HepG2 (cell line): Measurements from ENCODE around the gene BPIFB2. TPM values are rescaled to one million over a fixed set of nuclear protein-coding genes. Genes with fewer than 3 reads are reported as not detected.
A peak's percentile ranks its signal among the peaks of the same experiment; 100 is the strongest.

Experiments used
- ATAC-seq: fragments of 200-7000 bp; cut with Tn5 transposase; 3 replicates; pipeline ENCODE4 v1.9.1; 2020; ENCODE audit warnings: mild to moderate bottlenecking, moderate library complexity
- BruUV-seq: library from RNA; stranded (reverse); fragments of 400-500 nt; replicated peaks from 2 replicates; lab custom pipeline; 2021; lab: Mats Ljungman, UMichigan
- CTCF ChIA-PET: fragments of 300-600 bp; formaldehyde crosslinking; extraction: SDS; loops from one replicate; lab custom pipeline; 2021; ENCODE audit warnings: low total read pairs, inconsistent platforms, low intra/inter-chr PET ratio; lab: Yijun Ruan, JAX
- POLR2A ChIA-PET: fragments of 350-600 bp; sonication (Branson Sonifier 250); formaldehyde crosslinking; loops from one replicate; lab custom pipeline; 2020; ENCODE audit warnings: antibody characterized with exemption, inconsistent platforms; lab: Yijun Ruan, JAX
- DNase-seq: peaks from one replicate; pipeline ENCODE4 v3.0.0-alpha.2; 2015; ENCODE audit warnings: low spot score
- FAIRE-seq: peaks from 3 replicates; lab custom pipeline; 2011; peaks lifted over from hg19 to GRCh38; lab: Jason Lieb, UNC
- H2AFZ ChIP-seq: one replicate; pipeline ENCODE4 v1.6.1; 2011; ENCODE audit warnings: low read length, inconsistent platforms
- H3K27ac ChIP-seq: fragments of 300-600 bp; 3 replicates; pipeline ENCODE4 v1.8.0; 2011; ENCODE audit warnings: mixed run types, mild to moderate bottlenecking, mixed read lengths, low read length, inconsistent platforms; ENCODE audit not compliant: insufficient read depth; ENCODE audit errors: extremely low read length
- H3K27me3 ChIP-seq, 2 experiments: fragments of 200-600 bp in 1 of 2; 2 replicates in 1 of 2; 3 replicates in 1 of 2; pipeline versions ENCODE4 v1.6.0 to v1.8.0; 2011; ENCODE audit warnings: low read length in 2 of 2, mild to moderate bottlenecking in 2 of 2, moderate library complexity in 2 of 2, inconsistent platforms in 1 of 2; ENCODE audit not compliant: insufficient read depth in 2 of 2, control insufficient read depth in 1 of 2
- H3K36me3 ChIP-seq, 2 experiments: fragments of 200-600 bp in 1 of 2; replicated peaks in 1 of 2; 2 replicates in 1 of 2; 3 replicates in 1 of 2; pipeline versions ENCODE4 v1.5.1 to v1.8.0; 2011; ENCODE audit warnings: low read length in 2 of 2, inconsistent platforms in 1 of 2; ENCODE audit not compliant: insufficient read depth in 2 of 2, control insufficient read depth in 1 of 2
- H3K4me1 ChIP-seq: 2 replicates; pipeline ENCODE4 v1.5.1; 2012; ENCODE audit warnings: low read length, inconsistent platforms; ENCODE audit not compliant: insufficient read depth
- H3K4me2 ChIP-seq: 2 replicates; pipeline ENCODE4 v1.6.0; 2011; ENCODE audit warnings: low read depth, low read length, inconsistent platforms
- H3K4me3 ChIP-seq, 3 experiments: fragments of 200-600 bp in 1 of 3; sonication (generic), shearing (Covaris generic) in 1 of 3; replicated peaks in 1 of 3; 2 replicates each; pipeline ENCODE4 v1.5.1; 2011 to 2016; ENCODE audit warnings: low read length in 3 of 3, inconsistent platforms in 2 of 3, low read depth in 2 of 3, mild to moderate bottlenecking in 2 of 3, control low read depth in 1 of 3, mixed read lengths in 1 of 3; ENCODE audit not compliant: insufficient read depth in 1 of 3
- H3K79me2 ChIP-seq: one replicate; pipeline ENCODE4 v1.6.1; 2011; ENCODE audit warnings: low read length, inconsistent platforms; ENCODE audit not compliant: insufficient read depth
- H3K9ac ChIP-seq: 2 replicates; pipeline ENCODE4 v1.6.0; 2011; ENCODE audit warnings: mild to moderate bottlenecking, low read depth, low read length, inconsistent platforms; ENCODE audit not compliant: insufficient read depth
- H3K9me3 ChIP-seq: 2 replicates; pipeline ENCODE4 v1.5.1; 2012; ENCODE audit warnings: mild to moderate bottlenecking, low read length
- H4K20me1 ChIP-seq: 2 replicates; pipeline ENCODE4 v1.6.0; 2011; ENCODE audit warnings: inconsistent platforms, mild to moderate bottlenecking, low read length, moderate library complexity; ENCODE audit not compliant: insufficient read depth
- MBD4 ChIP-seq: IDR thresholded peaks from 2 replicates; pipeline ENCODE4 v1.6.1; 2012; ENCODE audit warnings: low read length, inconsistent platforms, borderline replicate concordance
- PLRG1 ChIP-seq: fragments of 450-650 bp; conservative IDR thresholded peaks from 2 replicates; pipeline ENCODE4 v1.6.1; 2016
- ZFYVE20 ChIP-seq: sonication (generic); formaldehyde crosslinking; IDR thresholded peaks from 2 replicates; pipeline ENCODE4 v1.8.0; 2023; ENCODE audit warnings: low read depth, mild to moderate bottlenecking, moderate library complexity, missing genetic modification reagents, borderline replicate concordance
- WGBS: methylation state at CpG from one replicate; pipeline ENCODE4 v1.1.6; 2017; ENCODE audit warnings: low lambda C conversion rate; 5-methylcytosine and 5-hydroxymethylcytosine counted together
- in situ Hi-C: cut with HindIII; loops from 2 replicates; pipeline ENCODE4 v1.10.0; 2017; ENCODE audit warnings: low pct_unique_long_range_greater_than_20kb; ENCODE audit not compliant: extremely low pct_ligation_motif_present
- intact Hi-C: fragments of 100-400 bp; cut with micrococcal nuclease; formaldehyde crosslinking; loops from one replicate; pipeline ENCODE4 v1.10.0; 2022; ENCODE audit not compliant: unreplicated experiment
- polyA plus RNA-seq, 8 experiments: library from polyadenylated mRNA; depleted of rRNA in 3 of 8; stranded (reverse) in 7 of 8; unstranded in 1 of 8; fragments of >200 nt; fragmentation: Illumina TruSeq in 4 of 8; extraction: Trizol in 4 of 8; gene quantifications; 2 replicates each; pipeline versions ENCODE4 v1.2.1 to v1.2.3, GENCODE V29; 2011 to 2016; ENCODE audit warnings: low read depth in 4 of 8, missing spikeins in 1 of 8, mixed read lengths in 1 of 8; ENCODE audit not compliant: insufficient read depth in 1 of 8
- total RNA-seq, 5 experiments: library from RNA; depleted of rRNA; stranded (reverse); fragments of >200 nt; fragmentation: Illumina TruSeq; extraction: Trizol; gene quantifications; 2 replicates each; pipeline ENCODE4 v1.2.3, GENCODE V29; 2016; ENCODE audit warnings: low read depth in 1 of 5
- TF ChIP-seq, protein P1 (sequence below): sonication (generic); formaldehyde crosslinking; IDR thresholded peaks from 2 replicates; pipeline ENCODE4 v1.5.0; 2020; ENCODE audit warnings: mild to moderate bottlenecking, missing genetic modification reagents
- TF ChIP-seq, protein P2 (sequence below), 2 experiments: fragments of 450-650 bp in 1 of 2; sonication (generic) in 1 of 2; formaldehyde crosslinking in 1 of 2; IDR thresholded peaks; 2 replicates each; pipeline versions ENCODE4 v1.6.1 to v1.8.0; 2016 to 2022; ENCODE audit warnings: antibody characterized with exemption in 1 of 2, mild to moderate bottlenecking in 1 of 2, missing genetic modification reagents in 1 of 2
- TF ChIP-seq, protein P3 (sequence below): IDR thresholded peaks from 2 replicates; pipeline ENCODE4 v1.4.0; 2020; ENCODE audit warnings: mild to moderate bottlenecking, missing genetic modification reagents

Gene BPIFB2
- total and polyA plus RNA-seq, 2 of the 13 experiments (the other 11 are each of a cell fraction or from before 2014, with no cell fraction given) = 54.5 to 902 TPM

DNA sequence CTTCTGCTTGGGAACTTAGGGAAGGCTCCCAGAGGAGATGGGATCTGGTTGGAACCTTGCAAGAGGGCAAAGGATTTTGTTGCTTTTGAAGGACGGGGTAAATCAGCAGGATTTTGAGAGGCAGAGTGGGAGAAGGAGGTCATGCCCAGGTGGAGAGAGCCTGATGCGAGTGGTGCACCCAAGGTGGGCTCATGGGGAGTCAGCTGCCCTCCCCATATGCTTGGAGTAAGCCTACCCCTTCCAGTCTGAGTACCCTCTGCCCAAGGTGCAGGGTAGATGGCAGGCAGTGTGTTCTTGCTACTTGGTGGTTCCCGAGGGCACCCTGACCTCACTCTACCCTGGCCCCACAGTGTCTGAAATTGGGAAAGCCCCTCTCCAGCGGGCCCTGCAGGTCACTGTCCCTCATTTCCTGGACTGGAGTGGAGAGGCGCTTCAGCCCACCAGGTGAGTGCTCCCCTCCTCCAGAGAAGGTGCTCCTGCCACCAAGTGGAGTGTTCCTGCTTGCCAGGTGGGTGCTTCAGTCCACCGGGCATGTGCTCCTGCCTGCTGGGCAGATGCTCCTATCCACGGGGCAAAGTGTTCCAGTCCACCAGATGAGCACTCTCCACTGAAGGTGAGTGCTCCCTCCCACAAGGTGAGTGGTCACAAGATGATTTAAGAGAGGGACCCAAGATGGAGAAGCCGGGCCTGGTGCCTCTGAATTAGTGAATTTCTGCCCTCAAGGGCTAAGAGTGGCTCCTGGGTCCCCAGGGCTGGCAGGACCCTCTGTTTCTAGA, 3.4 kb downstream of the BPIFB2 start:
- WGBS = 95% methylated on average over 8 of the region's 8 CpGs
- intact Hi-C loops (no loop called here), in situ Hi-C loops (no loop called here)
- peaks cover 74% of the 10 kb centered on the region for H3K4me1 ChIP-seq
- H3K9ac ChIP-seq = peak overlapping the region; percentile 87; the same call in 1 of the 2 replicates
- H3K27me3 ChIP-seq = no peaks in the 10 kb centered on the region; a peak in 1 of 5 replicates
- H3K4me2 ChIP-seq = peak overlapping the region; percentile 91
- H4K20me1 ChIP-seq = no peaks in the 10 kb centered on the region
- ATAC-seq (no peak), FAIRE-seq (no peak), DNase-seq (no peak)
- H3K4me3 ChIP-seq = peak overlapping the region in 1 of 3 experiments; percentile 79; a peak in 3 of 6 replicates
- peak overlapping the region; percentile 90 for H3K27ac ChIP-seq
- ChIA-PET CTCF (no interaction called here), POLR2A (no interaction called here)
- H2AFZ ChIP-seq = no peak overlapping the region
- H3K79me2 ChIP-seq = peaks cover 37% of the 10 kb centered on the region
- BruUV-seq = no TSS peak
- H3K36me3 ChIP-seq = peaks cover 37 to 57% of the 10 kb centered on the region in 2 experiments
- H3K9me3 ChIP-seq = no peaks in the 10 kb centered on the region
- TF ChIP-seq, protein P1, sequence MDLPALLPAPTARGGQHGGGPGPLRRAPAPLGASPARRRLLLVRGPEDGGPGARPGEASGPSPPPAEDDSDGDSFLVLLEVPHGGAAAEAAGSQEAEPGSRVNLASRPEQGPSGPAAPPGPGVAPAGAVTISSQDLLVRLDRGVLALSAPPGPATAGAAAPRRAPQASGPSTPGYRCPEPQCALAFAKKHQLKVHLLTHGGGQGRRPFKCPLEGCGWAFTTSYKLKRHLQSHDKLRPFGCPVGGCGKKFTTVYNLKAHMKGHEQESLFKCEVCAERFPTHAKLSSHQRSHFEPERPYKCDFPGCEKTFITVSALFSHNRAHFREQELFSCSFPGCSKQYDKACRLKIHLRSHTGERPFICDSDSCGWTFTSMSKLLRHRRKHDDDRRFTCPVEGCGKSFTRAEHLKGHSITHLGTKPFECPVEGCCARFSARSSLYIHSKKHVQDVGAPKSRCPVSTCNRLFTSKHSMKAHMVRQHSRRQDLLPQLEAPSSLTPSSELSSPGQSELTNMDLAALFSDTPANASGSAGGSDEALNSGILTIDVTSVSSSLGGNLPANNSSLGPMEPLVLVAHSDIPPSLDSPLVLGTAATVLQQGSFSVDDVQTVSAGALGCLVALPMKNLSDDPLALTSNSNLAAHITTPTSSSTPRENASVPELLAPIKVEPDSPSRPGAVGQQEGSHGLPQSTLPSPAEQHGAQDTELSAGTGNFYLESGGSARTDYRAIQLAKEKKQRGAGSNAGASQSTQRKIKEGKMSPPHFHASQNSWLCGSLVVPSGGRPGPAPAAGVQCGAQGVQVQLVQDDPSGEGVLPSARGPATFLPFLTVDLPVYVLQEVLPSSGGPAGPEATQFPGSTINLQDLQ (CRISPR knock-in tag) = no peak
- TF ChIP-seq MBD4 (no peak), ZFYVE20 (no peak), PLRG1 (no peak)
- TF ChIP-seq, protein P2, sequence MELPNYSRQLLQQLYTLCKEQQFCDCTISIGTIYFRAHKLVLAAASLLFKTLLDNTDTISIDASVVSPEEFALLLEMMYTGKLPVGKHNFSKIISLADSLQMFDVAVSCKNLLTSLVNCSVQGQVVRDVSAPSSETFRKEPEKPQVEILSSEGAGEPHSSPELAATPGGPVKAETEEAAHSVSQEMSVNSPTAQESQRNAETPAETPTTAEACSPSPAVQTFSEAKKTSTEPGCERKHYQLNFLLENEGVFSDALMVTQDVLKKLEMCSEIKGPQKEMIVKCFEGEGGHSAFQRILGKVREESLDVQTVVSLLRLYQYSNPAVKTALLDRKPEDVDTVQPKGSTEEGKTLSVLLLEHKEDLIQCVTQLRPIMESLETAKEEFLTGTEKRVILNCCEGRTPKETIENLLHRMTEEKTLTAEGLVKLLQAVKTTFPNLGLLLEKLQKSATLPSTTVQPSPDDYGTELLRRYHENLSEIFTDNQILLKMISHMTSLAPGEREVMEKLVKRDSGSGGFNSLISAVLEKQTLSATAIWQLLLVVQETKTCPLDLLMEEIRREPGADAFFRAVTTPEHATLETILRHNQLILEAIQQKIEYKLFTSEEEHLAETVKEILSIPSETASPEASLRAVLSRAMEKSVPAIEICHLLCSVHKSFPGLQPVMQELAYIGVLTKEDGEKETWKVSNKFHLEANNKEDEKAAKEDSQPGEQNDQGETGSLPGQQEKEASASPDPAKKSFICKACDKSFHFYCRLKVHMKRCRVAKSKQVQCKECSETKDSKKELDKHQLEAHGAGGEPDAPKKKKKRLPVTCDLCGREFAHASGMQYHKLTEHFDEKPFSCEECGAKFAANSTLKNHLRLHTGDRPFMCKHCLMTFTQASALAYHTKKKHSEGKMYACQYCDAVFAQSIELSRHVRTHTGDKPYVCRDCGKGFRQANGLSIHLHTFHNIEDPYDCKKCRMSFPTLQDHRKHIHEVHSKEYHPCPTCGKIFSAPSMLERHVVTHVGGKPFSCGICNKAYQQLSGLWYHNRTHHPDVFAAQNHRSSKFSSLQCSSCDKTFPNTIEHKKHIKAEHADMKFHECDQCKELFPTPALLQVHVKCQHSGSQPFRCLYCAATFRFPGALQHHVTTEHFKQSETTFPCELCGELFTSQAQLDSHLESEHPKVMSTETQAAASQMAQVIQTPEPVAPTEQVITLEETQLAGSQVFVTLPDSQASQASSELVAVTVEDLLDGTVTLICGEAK (IDR thresholded peaks at IDR 0.05) = no peak
- TF ChIP-seq, protein P2 (CRISPR knock-in tag; IDR thresholded peaks at IDR 0.05) = no peak
- TF ChIP-seq, protein P3, sequence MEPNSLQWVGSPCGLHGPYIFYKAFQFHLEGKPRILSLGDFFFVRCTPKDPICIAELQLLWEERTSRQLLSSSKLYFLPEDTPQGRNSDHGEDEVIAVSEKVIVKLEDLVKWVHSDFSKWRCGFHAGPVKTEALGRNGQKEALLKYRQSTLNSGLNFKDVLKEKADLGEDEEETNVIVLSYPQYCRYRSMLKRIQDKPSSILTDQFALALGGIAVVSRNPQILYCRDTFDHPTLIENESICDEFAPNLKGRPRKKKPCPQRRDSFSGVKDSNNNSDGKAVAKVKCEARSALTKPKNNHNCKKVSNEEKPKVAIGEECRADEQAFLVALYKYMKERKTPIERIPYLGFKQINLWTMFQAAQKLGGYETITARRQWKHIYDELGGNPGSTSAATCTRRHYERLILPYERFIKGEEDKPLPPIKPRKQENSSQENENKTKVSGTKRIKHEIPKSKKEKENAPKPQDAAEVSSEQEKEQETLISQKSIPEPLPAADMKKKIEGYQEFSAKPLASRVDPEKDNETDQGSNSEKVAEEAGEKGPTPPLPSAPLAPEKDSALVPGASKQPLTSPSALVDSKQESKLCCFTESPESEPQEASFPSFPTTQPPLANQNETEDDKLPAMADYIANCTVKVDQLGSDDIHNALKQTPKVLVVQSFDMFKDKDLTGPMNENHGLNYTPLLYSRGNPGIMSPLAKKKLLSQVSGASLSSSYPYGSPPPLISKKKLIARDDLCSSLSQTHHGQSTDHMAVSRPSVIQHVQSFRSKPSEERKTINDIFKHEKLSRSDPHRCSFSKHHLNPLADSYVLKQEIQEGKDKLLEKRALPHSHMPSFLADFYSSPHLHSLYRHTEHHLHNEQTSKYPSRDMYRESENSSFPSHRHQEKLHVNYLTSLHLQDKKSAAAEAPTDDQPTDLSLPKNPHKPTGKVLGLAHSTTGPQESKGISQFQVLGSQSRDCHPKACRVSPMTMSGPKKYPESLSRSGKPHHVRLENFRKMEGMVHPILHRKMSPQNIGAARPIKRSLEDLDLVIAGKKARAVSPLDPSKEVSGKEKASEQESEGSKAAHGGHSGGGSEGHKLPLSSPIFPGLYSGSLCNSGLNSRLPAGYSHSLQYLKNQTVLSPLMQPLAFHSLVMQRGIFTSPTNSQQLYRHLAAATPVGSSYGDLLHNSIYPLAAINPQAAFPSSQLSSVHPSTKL = no peak
